ENCODE results near the gene GJC2.
"Not testable (repeated sequence)": the region's sequence is repeated elsewhere in the genome, so short reads cannot be mapped to it uniquely, and the experiment has no call there.

The GJC2 gene

GRCh38 chr1:228172591-228173527, 23.1 kb downstream of the GJC2 start:
- no peak for DNase-seq (ENCODE audit: low read depth, low spot score)

- DNase-seq (ENCODE audit: low read depth, low spot score), result not testable (repeated sequence)
Observed at GRCh38 chr1:228173528-228174481, 24.1 kb downstream of the GJC2 start.

- DNase-seq (ENCODE audit: low read depth, low spot score), result no peak
Observed at GRCh38 chr1:228174482-228175315, 25.0 kb downstream of the GJC2 start.

- DNase-seq (ENCODE audit: low read depth, low spot score), result no peak
Observed at GRCh38 chr1:228175316-228176023, 25.7 kb downstream of the GJC2 start.

DNA sequence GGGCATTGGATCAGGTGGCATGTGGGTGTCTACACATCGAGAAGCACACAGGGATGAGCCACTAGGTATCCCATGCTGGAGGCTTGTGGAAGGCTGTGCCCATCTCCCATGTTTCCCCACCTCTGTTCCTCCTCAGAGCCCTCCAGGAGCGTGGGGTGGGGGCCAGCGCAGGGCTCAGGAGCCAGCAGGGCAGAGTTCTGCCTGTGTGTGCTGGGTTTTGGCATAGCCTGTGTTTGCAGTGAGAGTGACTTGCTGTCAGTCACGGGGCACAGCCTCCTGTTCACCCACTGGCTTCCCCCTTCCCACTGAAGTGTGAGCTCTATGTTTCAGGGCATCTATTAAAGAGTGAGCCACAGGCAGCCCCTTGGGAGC, 26.3 kb downstream of the GJC2 start:
- no peak for DNase-seq (ENCODE audit: low read depth, low spot score)

DNA sequence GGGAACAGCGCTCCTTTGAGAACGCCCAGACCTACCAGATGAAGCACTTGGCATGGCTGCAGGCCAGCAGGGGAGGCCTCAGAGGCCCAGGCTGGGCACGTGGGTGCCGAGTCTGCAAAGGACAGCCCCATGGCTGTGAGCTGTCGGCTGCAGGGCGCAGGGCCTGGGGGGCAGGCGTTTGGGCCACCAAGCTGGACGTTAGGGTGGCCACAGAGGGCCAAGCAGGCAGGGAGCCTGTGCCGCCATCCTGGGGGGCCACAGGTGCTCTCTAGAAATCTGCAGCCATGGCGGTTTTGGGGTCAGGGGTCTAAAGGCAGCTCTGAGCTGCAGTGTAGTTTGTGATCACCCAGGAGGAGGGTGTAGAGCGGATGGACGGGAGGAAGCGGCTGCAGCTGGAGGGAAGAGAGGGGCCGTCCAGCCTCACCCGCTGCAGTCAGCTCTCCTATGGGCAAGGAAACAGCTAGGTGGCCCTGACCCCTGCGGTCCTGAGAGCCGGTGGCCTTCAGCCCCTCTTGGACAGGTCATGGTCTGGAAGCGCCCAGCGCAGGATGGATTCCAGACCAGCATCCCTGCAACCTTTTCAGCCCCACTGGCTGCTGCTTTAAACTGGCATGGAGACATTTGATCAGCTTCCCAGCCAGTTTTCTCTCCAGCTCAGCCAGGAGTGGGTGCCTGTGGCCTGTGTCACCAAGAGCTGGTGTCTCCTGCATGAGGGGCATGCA, 26.9 kb downstream of the GJC2 start:
- no peak for DNase-seq (ENCODE audit: low read depth, low spot score)

GRCh38 chr1:228177183-228177475, 27.4 kb downstream of the GJC2 start:
- DNase-seq (ENCODE audit: low read depth, low spot score), result no peak

GRCh38 chr1:228177721-228178710, 28.3 kb downstream of the GJC2 start:
- DNase-seq (ENCODE audit: low read depth, low spot score), result no peak

DNA sequence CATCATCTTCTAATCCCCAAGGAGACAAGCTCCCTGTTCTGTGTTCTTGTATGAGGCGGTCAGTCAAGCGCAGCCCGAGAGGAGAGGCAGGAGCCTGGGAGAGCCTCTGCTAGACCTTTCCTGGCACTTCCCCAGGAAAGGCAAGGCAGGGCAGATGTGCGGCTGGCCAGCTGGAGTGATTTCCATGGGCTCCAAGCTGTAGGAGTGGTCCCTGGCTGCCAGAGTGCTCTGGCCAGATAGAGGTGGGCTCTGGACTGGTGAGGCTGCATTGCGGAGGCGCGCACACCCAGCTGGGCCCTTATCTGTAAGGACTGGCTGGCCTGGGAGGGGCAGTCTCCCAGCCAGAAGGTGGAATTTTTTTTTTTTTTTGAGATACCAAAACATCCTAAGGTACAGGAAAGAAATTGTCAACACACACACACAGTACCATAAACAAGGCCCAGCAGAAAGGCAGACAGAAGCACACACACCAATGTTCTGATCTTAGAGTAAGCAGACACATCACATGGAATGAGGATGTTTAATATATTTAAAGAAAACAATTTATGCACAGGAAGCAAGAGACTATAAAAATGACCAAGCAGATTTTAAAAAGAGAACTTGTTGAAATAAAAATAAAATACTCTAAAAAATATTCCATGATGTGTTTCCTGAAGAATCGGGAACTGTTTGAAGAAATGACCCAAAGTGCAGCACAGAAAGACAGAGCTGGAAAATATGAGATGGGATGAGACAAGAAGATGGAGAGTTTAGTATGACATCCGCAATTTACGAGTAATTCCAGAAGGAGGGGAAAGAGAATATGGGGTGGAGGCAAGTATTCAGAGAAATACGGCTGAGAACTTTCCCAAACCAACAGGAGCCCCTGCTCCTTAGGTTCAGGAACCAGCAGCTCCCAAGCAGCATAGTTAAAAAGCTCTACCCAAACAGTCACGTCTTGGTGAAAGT, 29.3 kb downstream of the GJC2 start:
- DNase-seq (ENCODE audit: low read depth, low spot score), result no peak

GRCh38 chr1:228180271-228180958, 30.7 kb downstream of the GJC2 start:
- DNase-seq (ENCODE audit: low read depth, low spot score), result no peak

DNA sequence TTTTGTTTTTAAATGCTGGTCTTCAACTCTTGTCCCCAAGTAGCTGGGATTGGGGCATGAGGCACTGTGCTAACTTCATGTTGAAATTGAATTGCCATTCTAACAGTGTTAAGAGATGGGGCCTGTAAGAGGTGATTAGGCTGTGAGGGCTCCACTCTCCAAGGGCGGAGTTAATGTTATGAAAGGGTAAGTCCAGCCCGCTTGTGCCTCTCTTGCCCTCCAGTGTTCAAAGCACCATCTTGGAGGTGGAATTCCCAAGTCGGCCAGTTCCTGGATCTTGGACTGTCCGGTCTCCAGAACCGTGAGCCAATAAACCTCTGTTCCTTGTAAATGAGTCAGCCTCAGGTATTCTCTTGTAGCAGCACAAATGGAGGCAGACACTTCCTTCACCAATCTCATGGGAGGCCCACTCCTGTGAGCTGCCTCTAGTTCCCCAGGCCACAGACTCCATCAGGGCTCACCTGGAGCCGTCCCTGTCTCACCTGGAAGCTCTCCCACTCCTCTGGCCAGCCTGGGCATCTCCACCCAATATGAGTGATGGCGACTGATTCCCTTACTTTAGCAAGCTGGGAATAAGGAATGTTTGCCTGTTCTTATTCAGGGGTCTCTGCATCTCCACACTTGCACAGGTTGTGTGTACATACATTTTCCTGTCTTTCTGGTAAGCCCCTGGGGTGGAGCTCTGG, 31.4 kb downstream of the GJC2 start:
- DNase-seq (ENCODE audit: low read depth, low spot score), result no peak

DNA sequence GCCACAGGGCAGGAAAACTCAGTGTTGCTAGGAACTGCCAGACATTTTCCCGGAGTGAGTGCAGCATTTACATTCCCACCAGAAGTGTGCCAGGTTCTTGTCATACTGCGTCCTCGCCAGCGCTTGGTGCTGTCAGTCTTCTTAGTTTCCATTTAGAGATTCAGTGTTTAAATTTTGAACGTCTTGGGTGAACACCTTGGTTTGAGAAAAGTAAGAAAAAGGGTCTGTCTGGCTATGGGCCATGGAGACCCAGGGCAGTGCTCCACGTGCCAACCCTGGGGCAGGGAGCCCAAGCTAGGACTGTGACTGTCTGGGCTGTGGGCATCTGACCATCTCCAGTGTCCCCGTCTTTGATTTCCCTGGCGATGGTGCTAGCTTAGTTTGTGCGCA, 31.9 kb downstream of the GJC2 start:
- no peak for DNase-seq (ENCODE audit: low read depth, low spot score)

DNA sequence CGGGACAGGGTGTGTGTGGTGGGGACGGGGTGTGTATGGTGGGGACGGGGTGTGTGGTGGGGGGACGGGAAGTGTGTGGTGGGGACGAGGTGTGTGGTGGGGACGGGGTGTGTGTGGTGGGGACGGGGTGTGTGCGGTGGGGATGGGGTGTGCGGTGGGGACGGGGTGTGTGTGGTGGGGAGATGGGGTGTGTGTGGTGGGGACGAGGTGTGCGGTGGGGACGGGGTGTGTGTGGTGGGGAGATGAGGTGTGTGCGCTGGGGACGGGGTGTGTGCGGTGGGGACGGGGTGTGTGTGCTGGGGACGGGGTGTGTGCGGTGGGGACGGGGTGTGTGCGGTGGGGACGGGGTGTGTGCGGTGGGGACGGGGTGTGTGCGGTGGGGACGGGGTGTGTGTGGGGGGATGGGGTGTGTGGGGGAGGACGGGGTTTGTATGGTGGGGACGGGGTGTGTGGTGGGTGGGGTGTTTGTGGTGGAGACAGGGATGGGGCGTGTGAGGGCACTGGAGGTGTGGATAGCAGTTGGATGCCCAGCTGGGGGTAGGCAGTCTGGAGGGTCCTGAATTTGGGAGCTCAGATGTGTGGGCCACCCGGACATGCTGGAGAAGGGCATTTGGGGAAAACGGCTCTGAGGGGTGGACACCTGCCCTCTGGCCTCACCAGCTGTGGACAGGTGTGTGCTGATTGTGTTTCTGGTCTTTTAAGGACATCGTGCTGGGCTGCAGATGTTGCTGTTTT, 32.7 kb downstream of the GJC2 start:
- no peak for DNase-seq (ENCODE audit: low read depth, low spot score)

DNA sequence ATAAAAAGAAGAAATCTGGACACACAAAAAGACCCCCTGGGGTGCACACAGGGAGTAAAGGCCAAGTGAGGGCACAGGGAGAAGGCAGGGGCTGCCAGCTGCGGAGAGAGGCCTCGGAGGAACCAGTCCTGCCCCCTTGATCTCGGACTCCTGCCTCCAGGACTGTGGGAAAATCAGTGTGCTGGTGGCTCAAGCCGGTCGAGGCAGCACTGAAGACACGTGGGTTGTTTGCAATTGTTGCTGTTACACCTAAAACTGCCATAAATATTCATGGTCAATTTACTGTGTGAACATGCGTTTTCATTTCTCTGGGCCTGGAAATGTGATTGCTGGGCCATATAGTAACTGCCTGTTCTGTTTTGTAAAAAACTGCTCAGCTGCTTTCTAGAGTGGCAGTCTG, 34.4 kb downstream of the GJC2 start:
- DNase-seq (ENCODE audit: low read depth, low spot score), result no peak

- DNase-seq (ENCODE audit: low read depth, low spot score), result no peak
Observed at GRCh38 chr1:228185641-228185965, 35.9 kb downstream of the GJC2 start.

- DNase-seq (ENCODE audit: low read depth, low spot score), result not testable (repeated sequence)
Observed at GRCh38 chr1:228188249-228188648, 38.5 kb downstream of the GJC2 start.

Measured in activated naive CD8-positive, alpha-beta T cell treated with anti-CD3 and anti-CD28 coated beads, Interleukin-2, amount 50 U/mL, for 16 hours (primary cell).